ENCODE data around the gene PKIG. TPM values are rescaled to one million over a fixed set of nuclear protein-coding genes. Genes with fewer than 3 reads are reported as not detected.
"Not testable (repeated sequence)": the region's sequence is repeated elsewhere in the genome, so short reads cannot be mapped to it uniquely, and the experiment has no call there.

Gene PKIG
- total RNA-seq, 1 experiment from 2014 or later: 83.1 TPM

DNA sequence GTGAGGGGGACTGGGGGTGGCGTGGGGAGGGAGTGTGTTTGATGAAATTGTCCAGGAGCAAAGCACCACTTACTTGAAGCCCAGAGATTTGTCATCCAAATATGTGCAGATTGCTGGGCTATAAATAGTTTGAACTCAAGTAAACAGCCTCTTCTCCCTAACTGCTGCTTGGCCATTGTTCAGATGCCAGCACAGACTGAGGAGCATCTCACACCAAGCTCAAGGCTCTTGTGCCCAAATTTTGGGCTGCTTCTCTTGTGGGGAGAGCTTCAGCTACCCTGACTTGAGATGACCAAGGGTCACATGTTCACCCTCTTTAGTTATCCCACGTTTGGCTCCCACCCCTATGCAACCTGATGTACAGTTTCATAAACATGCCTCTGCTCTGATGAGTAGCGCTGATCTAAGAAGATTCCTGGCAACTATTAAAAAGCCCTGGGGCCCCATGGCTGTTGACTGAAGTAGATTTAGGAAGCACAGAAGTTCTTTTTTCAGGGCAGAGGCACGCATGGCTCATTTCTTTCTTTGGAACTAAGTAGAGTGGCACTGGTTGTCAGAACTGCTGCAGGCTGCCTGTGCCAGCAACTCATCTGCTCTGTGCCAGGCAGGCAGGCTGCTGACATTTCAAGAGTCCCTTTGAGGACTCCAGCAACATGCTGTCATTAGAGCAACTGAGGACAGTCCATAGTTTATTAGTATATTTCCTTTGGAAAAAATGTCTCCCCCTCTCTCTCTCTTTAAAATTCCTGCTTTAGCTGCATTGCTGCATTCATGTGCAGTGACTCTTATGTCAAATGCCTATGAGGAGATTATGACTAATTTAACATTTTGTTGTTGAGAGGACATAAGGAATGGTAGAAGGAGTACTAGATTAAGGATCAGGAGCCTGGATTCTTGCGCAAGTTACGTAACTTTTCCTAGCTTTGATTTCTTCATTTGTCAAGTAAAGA is 9.6 kb upstream of the PKIG start:
- peak; percentile 97 for DNase-seq (ENCODE audit: low read depth)

DNA sequence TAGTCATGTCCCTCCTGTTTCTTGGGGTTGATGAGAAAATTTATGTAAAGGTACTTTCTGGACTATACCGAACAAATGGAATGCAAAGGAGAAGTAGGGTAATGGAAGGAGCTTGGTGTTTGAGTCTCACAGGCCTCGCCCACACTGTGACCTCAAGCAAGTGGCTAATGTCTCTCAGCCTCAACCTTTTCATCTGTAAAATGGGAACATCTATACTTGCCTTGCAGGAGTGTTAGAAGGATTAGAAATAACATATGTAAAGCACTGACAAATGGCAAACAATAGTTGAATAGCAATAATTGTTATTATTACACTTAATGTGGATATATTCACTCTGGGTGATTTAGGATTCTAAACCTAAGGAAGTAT is 8.9 kb upstream of the PKIG start:
- no peak for DNase-seq (ENCODE audit: low read depth)

- DNase-seq (ENCODE audit: low read depth): no peak
Observed at GRCh38 chr20:44574372-44574771, 8.0 kb upstream of the PKIG start.

DNA sequence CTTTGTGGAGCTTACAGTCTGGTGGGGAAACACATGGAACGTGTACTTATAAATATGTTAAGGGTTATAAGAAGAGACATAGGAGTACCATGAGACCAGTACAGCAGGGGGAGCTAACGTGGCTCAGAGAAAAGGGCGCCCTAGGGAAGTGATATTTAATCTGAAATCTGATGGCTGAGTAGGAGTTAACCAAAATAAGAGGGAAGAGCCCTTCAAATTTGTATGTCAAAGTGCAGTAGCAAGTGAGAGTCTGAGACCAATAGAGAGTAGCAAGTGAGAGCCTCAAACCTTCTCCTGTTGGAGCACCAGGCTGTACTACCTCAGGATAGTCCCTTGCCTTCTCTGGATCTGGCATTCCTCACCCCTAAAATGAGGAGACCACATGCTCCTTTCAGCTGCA is 6.1 kb upstream of the PKIG start:
- DNase-seq (ENCODE audit: low read depth): peak; percentile 76

- no peak for DNase-seq (ENCODE audit: low read depth)
Observed at GRCh38 chr20:44579313-44580081, 2.9 kb upstream of the PKIG start.

GRCh38 chr20:44580581-44581268 is 1.7 kb upstream of the PKIG start:
- DNase-seq (ENCODE audit: low read depth): peak; percentile 81

- no peak for DNase-seq (ENCODE audit: low read depth)
Observed at GRCh38 chr20:44581515-44581914, 864 bp upstream of the PKIG start.

GRCh38 chr20:44583157-44583556 is 778 bp downstream of the PKIG start:
- peak; percentile 75 for DNase-seq (ENCODE audit: low read depth)

- no peak for DNase-seq (ENCODE audit: low read depth)
Observed at GRCh38 chr20:44584162-44584561, 1.8 kb downstream of the PKIG start.

GRCh38 chr20:44585057-44585963 is 2.9 kb downstream of the PKIG start:
- no peak for DNase-seq (ENCODE audit: low read depth)

GRCh38 chr20:44586289-44586911 is 4.0 kb downstream of the PKIG start:
- no peak for DNase-seq (ENCODE audit: low read depth)

DNA sequence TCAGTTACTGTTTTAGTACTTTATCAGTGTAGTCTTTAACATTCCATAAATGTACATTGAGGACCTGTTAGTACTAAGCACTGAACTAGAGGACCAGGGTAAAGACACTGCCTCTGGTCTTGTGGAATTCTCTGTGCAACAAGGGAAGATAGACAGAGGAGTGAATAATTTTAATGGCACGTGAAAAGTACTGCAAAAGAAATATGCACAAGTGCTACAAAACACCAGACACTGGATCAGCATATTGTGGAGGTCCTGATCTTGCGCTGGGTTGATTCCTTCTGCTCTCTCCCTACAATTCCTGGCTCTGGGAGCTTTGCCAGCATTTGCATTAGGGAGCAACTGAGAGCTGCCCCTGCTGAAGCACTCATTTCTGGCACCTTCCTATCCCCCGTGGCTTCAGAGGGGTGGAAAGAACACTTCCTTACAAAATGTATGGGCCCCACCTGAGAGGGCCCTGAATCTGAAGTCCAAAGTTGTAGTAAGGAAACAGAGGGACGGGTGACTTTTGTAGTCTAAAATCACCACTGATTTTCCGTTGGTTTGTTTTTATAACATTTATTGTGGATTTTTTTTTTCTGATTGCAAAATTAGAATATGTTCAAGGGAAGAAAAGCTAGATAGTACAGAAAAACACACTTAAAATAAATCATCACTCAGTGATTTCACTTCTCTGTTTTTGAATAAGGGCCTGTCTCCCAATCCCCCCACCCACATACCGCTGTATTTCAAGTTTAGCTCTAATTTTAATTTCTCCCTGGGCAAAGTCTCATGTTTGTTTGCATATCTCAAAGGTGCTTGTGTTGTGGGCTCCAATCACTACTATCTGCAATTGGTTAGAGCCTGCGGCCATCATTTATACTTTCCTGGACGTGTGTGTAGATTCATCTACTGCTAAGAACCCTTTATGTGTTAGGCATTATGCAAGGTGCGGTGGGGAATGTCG is 4.9 kb downstream of the PKIG start:
- no peak for DNase-seq (ENCODE audit: low read depth)

GRCh38 chr20:44588321-44588720 is 5.9 kb downstream of the PKIG start:
- not testable (repeated sequence) for DNase-seq (ENCODE audit: low read depth)

GRCh38 chr20:44589537-44589936 is 7.2 kb downstream of the PKIG start:
- DNase-seq (ENCODE audit: low read depth): no peak

- DNase-seq (ENCODE audit: low read depth): no peak
Observed at GRCh38 chr20:44590980-44591778, 8.8 kb downstream of the PKIG start.

DNA sequence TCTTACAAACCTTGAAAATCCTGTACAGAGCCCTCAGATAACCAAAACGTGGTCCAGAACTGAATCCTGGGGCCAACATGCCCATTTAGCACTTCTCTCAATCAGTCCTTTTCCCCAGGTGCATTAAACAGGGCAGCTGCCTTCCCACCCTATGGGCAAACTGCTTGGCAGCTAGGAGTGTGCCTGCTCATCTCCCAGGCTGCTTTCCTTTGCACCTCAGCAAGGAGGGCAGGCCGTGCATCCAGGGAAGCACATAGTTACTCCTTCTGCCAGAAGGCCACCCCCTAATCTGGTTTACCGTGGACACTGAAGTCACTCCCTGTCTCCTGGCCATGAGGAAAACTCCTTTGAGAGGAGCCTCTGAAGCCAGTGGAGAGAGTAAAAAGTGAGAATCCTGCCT is 10.0 kb downstream of the PKIG start:
- DNase-seq (ENCODE audit: low read depth): no peak

GRCh38 chr20:44593751-44594150 is 11.4 kb downstream of the PKIG start:
- no peak for DNase-seq (ENCODE audit: low read depth)

DNA sequence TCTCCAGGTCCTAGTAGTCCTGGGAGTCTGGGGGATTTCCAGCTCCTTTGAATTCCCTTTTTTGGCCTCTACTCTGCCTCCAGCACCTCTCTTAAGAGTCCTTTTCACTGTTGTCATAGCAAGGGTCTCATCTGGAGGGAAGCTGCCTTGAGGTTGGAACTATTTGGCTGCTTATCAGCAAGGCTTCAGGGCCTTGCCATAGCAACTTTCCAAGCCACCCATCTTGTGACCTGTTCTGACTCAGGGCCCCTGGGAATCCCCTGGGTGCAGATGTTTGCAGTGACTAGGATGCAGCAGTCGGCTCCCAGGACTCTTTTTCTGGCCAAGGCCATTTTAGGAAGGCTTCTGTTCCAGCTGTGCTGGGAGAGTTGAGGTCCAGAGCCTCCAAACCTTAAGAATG is 12.4 kb downstream of the PKIG start:
- peak; percentile 91 for DNase-seq (ENCODE audit: low read depth)

GRCh38 chr20:44596010-44596409 is 13.6 kb downstream of the PKIG start:
- peak; percentile 32 for DNase-seq (ENCODE audit: low read depth)

Data from M059J (cell line).